Motor neuron (in vitro differentiated cells): ENCODE measurements around the gene WBP2NL. TPM values are rescaled to one million over a fixed set of nuclear protein-coding genes. Genes with fewer than 3 reads are reported as not detected.
A peak's percentile ranks its signal among the peaks of the same experiment; 100 is the strongest.
"Not testable (repeated sequence)": the region's sequence is repeated elsewhere in the genome, so short reads cannot be mapped to it uniquely, and the experiment has no call there.

Experiments used
- ATAC-seq, 8 experiments: fragments of 200-7000 bp; cut with Tn5 transposase; replicated peaks in 6 of 8; 2 replicates each; pipeline ENCODE4 v1.8.0; 2021; ENCODE audit warnings: mild to moderate bottlenecking in 8 of 8, moderate library complexity in 8 of 8
- H3K27ac ChIP-seq, 2 donors: fragments of 250-450 bp; sonication (Bioruptor Pico); 2 replicates each; pipeline ENCODE4 v1.9.0; 2021; ENCODE audit warnings: antibody characterized with exemption in 2 of 2, mild to moderate bottlenecking in 2 of 2, moderate library complexity in 1 of 2
- H3K4me1 ChIP-seq, 2 donors: fragments of 250-450 bp; sonication (Bioruptor Pico); replicated peaks in 1 of 2; 2 replicates each; pipeline ENCODE4 v1.6.1; 2021; ENCODE audit warnings: antibody characterized with exemption in 2 of 2, mild to moderate bottlenecking in 2 of 2, moderate library complexity in 1 of 2
- H3K4me3 ChIP-seq, 5 donors: fragments of 250-450 bp; sonication (Bioruptor Pico); 2 replicates each; pipeline ENCODE4 v1.9.0; 2021; ENCODE audit warnings: antibody characterized with exemption in 5 of 5, mild to moderate bottlenecking in 5 of 5, moderate library complexity in 4 of 5
- WGBS, 10 experiments: fragments of 450-650 bp; shearing (Covaris generic); methylation state at CpG; one replicate each; pipeline ENCODE4 v1.0.0; 2022; 5-methylcytosine and 5-hydroxymethylcytosine counted together
- in situ Hi-C, 9 experiments: fragments of 400-800 bp; cut with MboI; loops; one replicate each; pipeline ENCODE4 v1.15.0; 2021; ENCODE audit warnings: low sequenced_read_pairs in 9 of 9, low pct_unique_long_range_greater_than_20kb in 2 of 9; ENCODE audit not compliant: unreplicated experiment in 9 of 9
- total RNA-seq, 8 experiments: library from RNA; unstranded; fragments of 300-600 nt; gene quantifications; 2 replicates each; pipeline versions ENCODE4 v1.2.3 to v1.2.4, GENCODE V29; 2022

The WBP2NL gene
- total RNA-seq, 8 experiments from 2014 or later, result 0.05 to 1.0 (median 0.42) TPM; not detected in 1

DNA sequence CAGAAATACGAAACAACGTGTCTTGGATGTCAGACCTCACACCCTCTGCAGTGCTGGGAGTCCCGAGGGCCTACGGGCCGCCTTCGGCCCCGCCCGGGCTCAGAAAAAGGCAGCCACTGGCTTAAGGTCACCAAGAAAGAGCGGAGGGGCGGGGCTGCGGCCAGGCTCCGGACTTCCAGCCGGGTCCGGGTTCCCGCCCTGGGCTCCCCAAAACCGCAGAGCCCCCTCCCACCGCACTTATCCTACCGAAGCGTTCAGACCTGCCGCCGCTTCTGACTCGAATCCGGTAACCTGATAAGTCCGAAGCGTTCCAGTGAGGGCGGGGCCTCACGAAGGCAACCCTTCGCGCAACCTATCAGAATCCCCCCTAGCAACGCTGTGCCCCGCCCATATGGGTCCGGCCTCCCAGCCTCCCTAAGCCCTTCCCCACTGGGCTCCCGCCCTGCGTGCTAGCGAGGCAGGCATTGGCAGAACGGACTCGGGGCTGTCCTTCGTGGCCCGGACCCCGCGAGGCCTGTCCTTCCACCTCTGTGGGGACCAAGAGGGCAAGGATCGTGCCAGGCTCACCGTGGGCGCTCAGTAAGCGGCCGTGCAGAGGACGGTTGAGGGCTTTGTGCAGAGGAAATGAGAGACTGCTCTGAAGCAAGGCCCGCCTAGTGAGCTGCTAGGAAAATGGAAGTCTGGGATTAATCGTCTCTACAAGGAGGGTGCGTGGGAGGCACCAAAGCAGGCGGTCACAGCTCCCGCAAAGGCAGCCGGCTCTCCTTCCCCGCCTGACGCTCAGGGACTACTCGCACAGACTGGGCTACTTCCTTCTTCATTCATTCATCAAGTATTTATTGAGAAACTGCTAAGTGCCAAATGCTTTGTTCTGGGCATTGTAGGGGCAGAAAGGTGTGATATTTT lies 72.2 kb downstream of the WBP2NL start, which contains the start of gene NAGA:
NAGA (minus strand) TSS at position 296 of the 906 bp plus-strand sequence. CDS start 515 bp downstream, outside the sequence.
- WGBS, 10 experiments, result 0 to 71% (median 0%) methylated on average over 1 to 22 of the region's 56 CpGs; no CpG with 5 or more reads in 6 of the 10 experiments
- Histone ChIP-seq H3K27ac (peak within 1 kb of the TSS; percentile 65 to 81), H3K4me3 (peak within 1 kb of the TSS; percentile 50 to 66 (median 57)), H3K4me1 (peaks cover 13 to 20% of the 10 kb centered on the region in 2 donors)
- ATAC-seq, result peak; percentile 89 to 98 (median 97)
- in situ Hi-C loops, result loop anchor here in 1 of 9 experiments (10.0 kb wide), 1 partner anchor 96 kb away; no protein-coding TSS in a partner anchor

DNA sequence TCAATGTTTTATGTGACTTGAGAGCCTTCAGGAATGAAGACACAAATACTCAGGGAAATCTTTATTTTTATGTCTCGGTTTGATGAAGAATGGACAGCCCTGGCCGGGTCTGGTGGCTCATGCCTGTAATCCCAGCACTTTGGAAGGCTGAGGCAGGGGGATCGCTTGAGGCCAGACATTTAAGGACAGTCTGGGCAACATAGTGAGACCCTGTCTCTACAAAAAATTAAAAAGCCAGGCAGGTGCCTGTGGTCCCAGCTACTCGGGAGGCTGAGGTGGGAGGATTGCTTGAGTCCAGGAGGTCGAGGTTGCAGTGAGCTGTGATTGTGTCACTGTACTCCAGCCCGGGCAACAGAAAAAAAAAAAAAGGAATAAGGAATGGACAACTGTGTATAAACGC lies 72.9 kb downstream of the WBP2NL start:
- not testable (repeated sequence) for ATAC-seq, H3K27ac ChIP-seq
- 50 to 100% (median 77%) methylated on average over 1 to 7 of the region's 7 CpGs; no CpG with 5 or more reads in 1 of the 10 experiments for WGBS, 10 experiments
- H3K4me1 ChIP-seq, result peaks cover 12 to 20% of the 10 kb centered on the region in 2 donors
- peak overlapping the region in 4 of 5 donors; percentile 50 to 66 (median 54) for H3K4me3 ChIP-seq
- in situ Hi-C loops, result loop anchor here in 1 of 9 experiments (10.0 kb wide), 1 partner anchor 97 kb away; no protein-coding TSS in a partner anchor

DNA sequence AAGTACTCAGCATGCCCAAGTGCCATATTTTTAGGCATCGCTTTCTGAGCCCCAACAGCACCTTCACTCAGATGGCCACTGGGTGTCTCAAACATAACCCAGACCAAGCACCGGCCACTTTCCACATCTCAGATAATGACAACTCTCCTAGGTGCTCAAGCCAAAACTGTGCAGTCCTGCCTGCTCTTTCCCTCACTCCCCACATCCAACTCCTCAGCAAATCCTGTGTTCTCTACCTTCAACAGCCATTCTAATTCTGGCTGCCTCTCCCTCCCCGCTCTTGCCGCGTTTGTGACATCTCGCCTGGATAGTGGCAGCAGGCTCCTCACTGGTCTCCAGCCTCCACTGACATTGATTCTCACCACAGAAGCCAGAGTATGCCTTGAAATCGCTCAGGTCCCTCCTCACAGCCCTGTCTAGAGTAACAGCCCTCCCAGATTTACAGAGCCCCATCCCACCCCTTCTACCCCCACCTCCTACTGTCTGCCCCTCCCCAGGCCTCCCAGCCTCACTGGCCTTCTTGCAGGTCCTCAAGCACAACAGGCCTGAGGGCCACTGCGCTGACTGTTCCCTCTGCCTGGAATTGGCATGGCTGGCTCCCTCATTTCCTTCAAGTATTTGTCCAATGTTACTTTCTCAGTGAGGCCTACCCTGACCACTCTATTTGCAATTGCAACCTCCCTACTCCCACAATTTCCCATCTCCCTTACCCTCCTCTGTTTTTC lies 74.2 kb downstream of the WBP2NL start:
- Histone ChIP-seq H3K4me3 (no peak overlapping the region), H3K27ac (no peak overlapping the region), H3K4me1 (peaks cover 12 to 20% of the 10 kb centered on the region in 2 donors)
- in situ Hi-C loops, result loop anchor here in 1 of 9 experiments (10.0 kb wide), 1 partner anchor 98 kb away; no protein-coding TSS in a partner anchor
- no peak for ATAC-seq
- 67 to 100% (median 96%) methylated on average over 1 to 6 of the region's 8 CpGs; no CpG with 5 or more reads in 4 of the 10 experiments for WGBS, 10 experiments

- ATAC-seq, result no peak
- Histone ChIP-seq H3K4me1 (peaks cover 20 to 25% of the 10 kb centered on the region in 2 donors), H3K27ac (no peak overlapping the region), H3K4me3 (no peak overlapping the region)
- in situ Hi-C loops, result loop anchor here in 1 of 9 experiments (10.0 kb wide), 1 partner anchor 99 kb away; no protein-coding TSS in a partner anchor
- WGBS, 10 experiments, result 50 to 100% (median 99%) methylated on average over 1 to 7 of the region's 14 CpGs; no CpG with 5 or more reads in 6 of the 10 experiments
Observed at GRCh38 chr22:42073621-42074041, 75.0 kb downstream of the WBP2NL start.

GRCh38 chr22:42074132-42074811 lies 75.7 kb downstream of the WBP2NL start, which contains the start of gene PHETA2:
TSS of gene PHETA2 (plus strand) at chr22:42074248. CDS start at chr22:42077294, 3,046 bp downstream.
- in situ Hi-C loops, result loop anchor here in 1 of 9 experiments (10.0 kb wide), 1 partner anchor 99 kb away; no protein-coding TSS in a partner anchor

GRCh38 chr22:42074846-42075676 lies 76.5 kb downstream of the WBP2NL start:
- WGBS, 10 experiments, result 29 to 100% (median 89%) methylated on average over 1 to 5 of the region's 9 CpGs; no CpG with 5 or more reads in 1 of the 10 experiments
- Histone ChIP-seq H3K4me1 (peaks cover 19 to 26% of the 10 kb centered on the region in 2 donors), H3K27ac (no peak overlapping the region), H3K4me3 (no peak overlapping the region)
- in situ Hi-C loops, result loop anchor here in 1 of 9 experiments (10.0 kb wide), 1 partner anchor 100 kb away; no protein-coding TSS in a partner anchor
- no peak for ATAC-seq

More at GRCh38 chr22:42074132-42074811, 75.7 kb downstream of the WBP2NL start, which contains the start of gene PHETA2:
- 0 to 35% methylated on average over 7 to 8 of the region's 55 CpGs; no CpG with 5 or more reads in 8 of the 10 experiments for WGBS, 10 experiments
- no peak within 1 kb of the TSS for H3K4me3 ChIP-seq
- peaks cover 25 to 31% of the 10 kb centered on the region in 2 donors for H3K4me1 ChIP-seq
- H3K27ac ChIP-seq, result no peak within 1 kb of the TSS
- peak in 3 of 8 experiments; percentile 5 to 10 (median 6) for ATAC-seq

DNA sequence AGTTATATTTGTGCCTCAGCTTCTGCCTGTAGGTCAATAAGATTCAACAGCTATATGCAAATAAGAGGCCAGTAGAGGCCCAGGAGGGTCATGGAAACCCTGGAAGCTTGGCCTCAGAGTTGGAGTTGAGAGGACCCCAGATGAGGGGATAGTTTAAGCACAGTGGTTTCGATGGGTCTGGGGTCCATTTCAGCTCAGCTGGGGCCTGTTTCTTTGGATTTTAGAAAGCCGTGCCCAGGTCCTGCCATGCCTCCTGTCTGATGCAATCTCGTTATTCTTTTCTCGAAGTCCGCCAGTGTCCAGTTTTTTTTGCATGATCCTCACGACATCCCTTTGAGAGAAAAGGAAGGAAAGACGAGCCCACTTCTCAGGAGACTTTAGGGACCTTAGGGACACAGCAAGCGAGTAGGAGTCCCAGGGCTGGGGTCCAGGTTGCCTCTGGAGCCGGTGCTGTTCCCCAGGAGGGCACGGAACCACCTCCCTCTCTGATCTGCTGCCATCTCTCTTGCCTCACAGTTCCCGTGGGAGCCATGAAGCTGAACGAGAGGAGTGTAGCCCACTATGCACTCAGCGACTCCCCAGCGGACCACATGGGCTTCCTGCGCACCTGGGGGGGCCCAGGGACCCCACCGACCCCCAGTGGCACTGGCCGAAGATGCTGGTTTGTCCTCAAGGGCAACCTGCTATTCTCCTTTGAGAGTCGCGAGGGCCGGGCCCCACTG lies 78.3 kb downstream of the WBP2NL start:
- 80 to 100% (median 91%) methylated on average over 1 to 13 of the region's 20 CpGs; no CpG with 5 or more reads in 4 of the 10 experiments for WGBS, 10 experiments
- H3K27ac ChIP-seq, result no peak overlapping the region
- in situ Hi-C loops, result loop anchor here in 1 of 9 experiments (10.0 kb wide), 1 partner anchor 102 kb away; no protein-coding TSS in a partner anchor
- H3K4me3 ChIP-seq, result no peak overlapping the region
- H3K4me1 ChIP-seq, result peaks cover 20 to 22% of the 10 kb centered on the region in 2 donors
- no peak for ATAC-seq

GRCh38 chr22:42077486-42078125 lies 79.0 kb downstream of the WBP2NL start:
- Histone ChIP-seq H3K27ac (no peak overlapping the region), H3K4me1 (peaks cover 20 to 22% of the 10 kb centered on the region in 2 donors), H3K4me3 (no peak overlapping the region)
- in situ Hi-C loops, result loop anchor here in 1 of 9 experiments (10.0 kb wide), 1 partner anchor 103 kb away; no protein-coding TSS in a partner anchor
- no peak for ATAC-seq
- 100% methylated on average over 1 to 2 of the region's 21 CpGs; no CpG with 5 or more reads in 8 of the 10 experiments for WGBS, 10 experiments
